HG03439 (cell line): ENCODE data around the gene GINM1.
A peak's percentile ranks its signal among the peaks of the same experiment; 100 is the strongest.

Experiments used
- ATAC-seq: cut with Tn5 transposase; IDR thresholded peaks from one replicate; pipeline ENCODE4 v1.9.1; 2021; ENCODE audit warnings: mild to moderate bottlenecking, moderate library complexity; ENCODE audit not compliant: unreplicated experiment

Gene GINM1, protein sequence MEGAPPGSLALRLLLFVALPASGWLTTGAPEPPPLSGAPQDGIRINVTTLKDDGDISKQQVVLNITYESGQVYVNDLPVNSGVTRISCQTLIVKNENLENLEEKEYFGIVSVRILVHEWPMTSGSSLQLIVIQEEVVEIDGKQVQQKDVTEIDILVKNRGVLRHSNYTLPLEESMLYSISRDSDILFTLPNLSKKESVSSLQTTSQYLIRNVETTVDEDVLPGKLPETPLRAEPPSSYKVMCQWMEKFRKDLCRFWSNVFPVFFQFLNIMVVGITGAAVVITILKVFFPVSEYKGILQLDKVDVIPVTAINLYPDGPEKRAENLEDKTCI

GRCh38 chr6:149565527-149566409, at the start of gene GINM1:
Gene GINM1, plus strand, starts transcription at chr6:149566375. Its CDS starts 40 bp downstream, at chr6:149566415.
- ATAC-seq: peak; percentile 80

DNA sequence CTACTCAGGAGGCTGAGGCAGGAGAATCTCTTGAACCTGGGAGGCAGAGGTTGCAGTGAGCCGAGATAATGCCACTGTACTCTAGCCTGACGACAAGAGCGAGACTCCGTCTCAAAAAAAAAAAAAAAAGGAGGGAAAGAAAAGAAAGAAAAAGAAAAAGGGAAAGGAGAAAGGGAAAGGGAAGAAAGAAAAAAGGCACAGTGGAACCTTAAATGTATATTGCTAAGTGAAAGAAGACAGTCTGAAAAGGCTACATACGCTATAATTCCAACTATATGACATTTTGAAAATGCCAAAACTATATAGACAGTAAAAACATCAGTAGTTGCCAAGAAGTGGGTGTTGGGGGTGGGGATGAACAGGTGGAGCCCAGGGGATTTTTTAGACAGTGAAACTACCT, 36.5 kb upstream of the GINM1 start:
- no peak for ATAC-seq

GRCh38 chr6:149534742-149535141, 31.4 kb upstream of the GINM1 start:
- ATAC-seq: no peak

DNA sequence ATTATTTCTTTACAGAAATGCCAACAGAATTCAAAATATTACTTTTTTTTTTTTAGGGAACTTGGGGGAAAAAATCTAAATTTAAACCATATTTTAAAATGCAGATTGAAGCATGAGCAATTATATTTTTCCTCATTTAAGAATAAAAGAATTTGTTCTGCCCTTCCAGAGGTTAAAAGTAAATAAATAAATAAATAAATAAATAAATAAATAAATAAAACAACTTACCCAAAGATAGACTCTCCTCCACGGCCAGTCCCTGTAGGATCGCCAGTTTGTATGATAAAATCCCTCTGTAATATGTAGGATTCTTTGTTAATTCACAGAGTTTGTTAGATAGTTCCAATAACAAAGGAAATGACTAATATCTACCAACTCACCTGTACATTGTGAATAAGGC, 25.0 kb upstream of the GINM1 start:
- no peak for ATAC-seq

DNA sequence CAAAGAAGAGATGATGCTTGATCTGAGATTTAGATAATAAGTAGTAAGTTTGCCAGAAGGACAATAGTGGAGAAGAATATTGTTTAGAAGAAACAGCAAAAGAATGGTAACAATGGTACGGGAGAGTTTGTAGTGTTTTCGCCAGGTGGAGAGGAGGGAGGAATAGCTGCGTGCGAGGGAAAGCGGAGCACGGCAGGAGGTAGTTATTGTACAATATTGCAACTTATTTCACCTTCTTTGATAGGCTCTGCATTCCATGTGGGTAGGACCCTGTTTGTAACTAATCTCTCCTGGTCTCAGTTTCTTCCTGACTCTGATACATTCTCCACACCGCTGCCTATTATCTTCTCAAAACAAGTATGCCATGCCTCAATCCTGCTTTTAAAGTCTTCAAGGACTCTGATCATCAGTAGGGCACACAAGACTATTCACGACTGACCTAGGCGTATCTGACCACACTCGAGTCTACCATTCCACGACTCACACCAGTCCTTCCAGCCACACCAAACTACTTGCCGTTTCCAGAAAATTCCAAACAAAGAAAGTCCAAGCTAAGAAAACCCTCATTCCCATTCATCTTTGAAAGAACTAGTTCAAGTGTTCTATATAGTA, 21.4 kb upstream of the GINM1 start:
- no peak for ATAC-seq

GRCh38 chr6:149545258-149545753, 20.9 kb upstream of the GINM1 start:
- ATAC-seq: peak; percentile 14

DNA sequence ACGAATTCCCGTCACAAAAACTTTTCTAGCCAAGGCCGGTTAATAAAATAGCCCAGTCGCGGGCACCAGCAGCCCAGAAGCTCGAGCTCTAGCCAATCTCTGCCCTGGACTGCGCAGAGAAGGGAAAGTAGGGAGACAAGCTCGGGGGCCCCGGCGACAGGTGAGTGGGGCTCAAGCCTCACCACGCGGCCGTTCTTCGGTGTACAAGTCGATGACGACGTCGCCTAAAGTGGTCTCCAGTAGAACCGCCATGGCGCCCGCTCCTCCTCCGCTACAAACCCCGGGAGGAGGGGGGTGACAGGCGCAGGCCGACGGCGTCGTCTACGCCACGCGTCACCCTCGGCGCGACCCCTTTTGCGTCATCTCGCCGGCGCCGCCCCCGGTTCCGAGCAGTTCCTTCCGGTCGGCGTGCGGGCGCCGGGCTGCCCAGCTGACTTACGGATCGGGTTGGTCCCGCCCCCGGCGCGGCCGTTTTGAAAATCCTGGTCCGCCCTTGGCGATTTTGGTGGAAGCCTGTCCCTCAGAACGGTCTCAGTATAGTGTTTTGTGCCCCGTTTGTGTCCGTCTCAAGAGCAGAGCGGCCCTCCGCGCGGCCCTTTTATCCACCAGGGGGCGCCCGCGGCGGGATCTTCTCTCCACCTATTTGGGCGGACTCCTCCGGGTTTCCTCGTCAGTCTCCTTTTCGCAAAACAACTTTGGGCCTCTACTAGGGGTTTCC, 20.3 kb upstream of the GINM1 start, which contains the start of gene PPIL4:
Gene PPIL4, minus strand, starts transcription at position 290 of the 718 bp plus-strand sequence. Its CDS starts 38 bp downstream, at position 252.
- peak; percentile 94 for ATAC-seq

DNA sequence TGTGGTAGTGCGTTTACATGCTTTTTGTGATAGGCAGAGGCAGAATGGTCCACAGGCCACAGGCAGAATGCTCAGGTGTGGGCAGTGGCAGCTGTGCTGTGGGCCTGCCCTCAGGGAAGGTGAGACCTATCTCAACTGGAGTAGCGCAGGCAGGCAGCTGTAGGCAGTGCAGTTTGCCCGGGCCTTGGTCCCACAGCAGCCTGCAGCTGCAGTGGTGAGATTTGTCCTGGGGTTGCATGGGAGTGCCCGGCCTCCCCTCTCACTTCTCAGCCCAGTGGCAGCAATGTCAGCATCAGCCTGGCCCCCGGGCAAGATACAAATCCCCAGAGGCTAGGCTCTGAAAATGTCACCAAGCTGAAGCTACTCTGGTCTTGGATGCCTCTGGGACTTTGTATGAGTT, 14.3 kb upstream of the GINM1 start:
- no peak for ATAC-seq

- no peak for ATAC-seq
Measured at GRCh38 chr6:149558029-149558428, 8.1 kb upstream of the GINM1 start.

GRCh38 chr6:149559389-149559788, 6.8 kb upstream of the GINM1 start:
- ATAC-seq: no peak

- ATAC-seq: no peak
Measured at GRCh38 chr6:149560736-149561135, 5.4 kb upstream of the GINM1 start.

- no peak for ATAC-seq
Measured at GRCh38 chr6:149563203-149563927, 2.8 kb upstream of the GINM1 start.

GRCh38 chr6:149563928-149564325, 2.2 kb upstream of the GINM1 start:
- no peak for ATAC-seq

- peak; percentile 20 for ATAC-seq
Measured at GRCh38 chr6:149566410-149567193, 427 bp downstream of the GINM1 start.

- no peak for ATAC-seq
Measured at GRCh38 chr6:149567194-149567586, 1.0 kb downstream of the GINM1 start.

- no peak for ATAC-seq
Measured at GRCh38 chr6:149567945-149568585, 1.9 kb downstream of the GINM1 start.

DNA sequence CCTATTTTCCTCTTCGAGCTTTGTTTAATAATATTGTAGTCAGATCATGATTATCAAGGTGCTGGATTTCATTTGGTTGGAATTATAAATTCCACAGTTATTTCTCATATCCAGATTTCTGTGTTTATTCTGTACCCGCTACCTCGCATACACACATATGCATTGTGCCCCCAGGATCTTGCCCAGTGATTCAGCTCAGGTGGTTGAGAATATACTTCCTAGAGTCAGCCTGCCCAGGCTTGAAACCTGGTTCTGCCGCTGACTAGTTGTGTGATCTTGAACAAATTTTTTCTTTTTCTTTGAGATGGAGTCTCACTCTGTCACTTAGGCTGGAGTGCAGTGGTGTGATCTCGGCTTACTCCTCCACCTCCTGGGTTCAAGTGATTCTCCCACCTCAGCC, 14.7 kb downstream of the GINM1 start:
- no peak for ATAC-seq

- ATAC-seq: no peak
Measured at GRCh38 chr6:149581349-149581748, 15.2 kb downstream of the GINM1 start.

DNA sequence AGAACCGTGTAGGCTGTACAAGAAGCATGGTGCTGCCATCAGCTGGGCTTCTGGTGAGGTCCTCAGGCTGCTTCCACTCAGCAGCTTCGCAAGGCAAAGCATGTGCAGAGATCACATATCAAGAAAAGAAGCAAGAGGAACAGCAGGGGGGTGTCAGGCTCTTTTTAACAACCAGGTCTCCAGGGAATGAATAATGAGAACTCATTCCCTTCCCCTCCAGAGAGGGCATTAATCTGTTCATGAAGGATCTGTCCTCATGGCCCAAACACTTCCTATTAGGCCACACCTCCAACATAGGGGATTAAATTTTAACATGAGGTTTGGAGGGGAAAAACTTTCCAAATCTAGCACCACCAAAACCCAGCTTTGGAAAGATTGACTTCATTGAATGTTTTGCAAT, 20.0 kb downstream of the GINM1 start:
- ATAC-seq: no peak
